SH-SY5Y (cell line): ENCODE results near the gene CREG2.

Experiments used
- GATA2 ChIP-seq: IDR thresholded peaks from 2 replicates; pipeline ENCODE4 v1.6.1; 2011; ENCODE audit warnings: mild to moderate bottlenecking, low read depth, low read length
- GATA3 ChIP-seq: IDR thresholded peaks from 2 replicates; pipeline ENCODE4 v1.6.1; 2011; ENCODE audit warnings: low read depth, mild to moderate bottlenecking, low read length, moderate library complexity

GRCh38 chr2:101337877-101338276 lies 49.4 kb downstream of the CREG2 start:
- TF ChIP-seq GATA2 (no peak), GATA3 (no peak)
